HG02870 (cell line): ENCODE data around the gene KIF19.

Source experiments
- ATAC-seq: cut with Tn5 transposase; IDR thresholded peaks from one replicate; pipeline ENCODE4 v1.9.1; 2021; ENCODE audit warnings: mild to moderate bottlenecking, moderate library complexity; ENCODE audit not compliant: unreplicated experiment

KIF19 gene

DNA sequence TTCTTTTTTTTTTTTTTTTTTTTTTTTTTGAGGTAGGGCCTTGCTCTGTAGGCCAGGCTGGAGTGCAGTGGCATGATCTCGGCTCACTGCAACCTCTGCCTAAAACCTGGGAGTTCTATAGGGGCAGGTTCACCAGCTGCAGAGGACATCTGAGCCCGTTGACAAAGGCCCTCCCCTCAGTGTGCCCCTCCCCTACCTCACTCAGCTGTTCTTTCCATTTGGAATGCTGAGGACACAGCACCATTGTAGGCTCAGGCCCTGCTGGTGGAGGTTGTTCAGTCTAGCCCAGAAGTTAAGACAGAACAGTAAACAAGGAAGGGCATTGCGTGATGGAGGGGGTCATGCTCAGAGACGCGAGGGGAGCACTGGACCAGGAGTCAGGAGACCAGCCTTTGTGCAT is 21.8 kb upstream of the KIF19 start:
- no peak for ATAC-seq

- ATAC-seq = no peak
Observed at GRCh38 chr17:74305865-74306654, 20.0 kb upstream of the KIF19 start.

- ATAC-seq = no peak
Observed at GRCh38 chr17:74307984-74308773, 17.8 kb upstream of the KIF19 start.

DNA sequence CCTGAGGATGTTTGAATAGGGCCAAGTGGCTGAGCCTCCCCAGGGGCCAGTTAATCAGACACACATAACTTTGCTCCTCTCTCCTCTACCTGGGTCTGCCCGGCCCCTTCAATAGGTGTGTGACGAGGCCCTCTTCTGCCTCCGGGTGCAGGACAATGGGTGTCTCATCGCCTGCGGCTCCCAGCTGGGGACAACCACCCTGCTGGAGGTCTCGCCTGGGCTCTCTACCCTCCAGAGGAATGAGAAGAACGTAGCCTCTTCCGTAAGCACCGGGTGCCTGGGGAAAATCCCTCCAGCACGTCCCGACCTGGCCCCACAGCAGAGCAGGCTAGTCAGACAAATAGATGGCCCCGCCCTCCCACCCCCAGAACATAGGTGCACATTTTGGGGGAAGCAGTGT is 16.1 kb upstream of the KIF19 start:
- no peak for ATAC-seq

GRCh38 chr17:74314877-74315276 is 11.1 kb upstream of the KIF19 start:
- no peak for ATAC-seq

DNA sequence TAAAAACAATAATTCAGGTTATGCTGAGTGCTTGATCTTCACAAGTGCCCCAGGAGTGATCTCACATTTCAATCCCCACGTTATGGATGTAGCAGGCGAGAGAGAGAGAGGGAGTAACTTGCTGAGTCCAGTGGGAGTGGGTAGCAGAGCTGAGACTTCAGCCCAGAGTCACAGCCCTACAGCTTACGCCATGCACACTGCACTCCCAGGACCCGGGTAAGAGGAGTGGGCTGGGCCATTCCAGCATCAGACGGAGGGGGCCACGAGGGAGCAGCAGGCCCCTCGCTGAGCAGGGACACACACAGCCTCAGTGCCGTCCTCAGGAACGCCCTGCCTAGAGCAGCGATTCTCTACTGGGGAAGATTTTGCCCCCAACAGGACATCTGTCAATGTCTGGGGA is 9.8 kb upstream of the KIF19 start:
- ATAC-seq = no peak

DNA sequence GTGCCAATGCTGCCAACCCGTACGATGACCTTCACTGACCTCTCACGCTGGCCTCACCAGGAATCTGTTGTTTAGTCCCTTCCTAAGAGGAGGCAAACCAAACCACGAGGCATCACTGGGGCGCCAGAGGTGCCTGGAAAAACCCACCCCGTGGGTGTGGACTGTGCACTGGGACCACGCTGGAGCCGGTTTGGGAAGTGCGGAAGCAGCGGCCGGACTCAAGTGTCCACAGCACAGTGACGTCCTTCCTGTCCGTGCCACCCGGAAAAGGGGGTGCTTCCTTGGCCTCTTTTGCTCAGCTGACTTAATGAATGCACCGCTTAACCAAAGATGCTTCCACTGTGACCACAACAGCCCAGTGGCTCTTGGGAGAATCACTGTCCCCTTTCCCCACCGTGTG is 9.0 kb upstream of the KIF19 start:
- no peak for ATAC-seq

GRCh38 chr17:74318391-74318790 is 7.6 kb upstream of the KIF19 start:
- no peak for ATAC-seq

DNA sequence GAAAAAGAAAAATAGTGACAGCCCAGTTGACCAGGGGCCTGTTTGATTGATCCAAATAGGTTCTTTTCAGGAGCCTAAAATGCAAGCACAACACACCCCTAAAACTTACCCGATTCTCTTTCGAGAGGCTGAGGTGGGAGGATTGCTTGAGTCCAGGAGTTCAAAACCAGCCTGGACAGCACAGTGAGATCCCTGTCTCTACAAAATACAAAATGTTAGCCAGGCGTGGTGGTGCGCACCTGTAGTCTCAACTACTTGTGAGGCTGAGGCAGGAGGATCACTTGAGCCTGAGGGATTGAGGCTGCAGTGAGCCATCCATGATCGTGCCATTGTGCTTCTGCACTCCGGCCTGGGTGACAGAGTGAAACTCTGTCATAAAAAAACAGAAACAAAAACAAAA is 1.5 kb upstream of the KIF19 start:
- no peak for ATAC-seq

DNA sequence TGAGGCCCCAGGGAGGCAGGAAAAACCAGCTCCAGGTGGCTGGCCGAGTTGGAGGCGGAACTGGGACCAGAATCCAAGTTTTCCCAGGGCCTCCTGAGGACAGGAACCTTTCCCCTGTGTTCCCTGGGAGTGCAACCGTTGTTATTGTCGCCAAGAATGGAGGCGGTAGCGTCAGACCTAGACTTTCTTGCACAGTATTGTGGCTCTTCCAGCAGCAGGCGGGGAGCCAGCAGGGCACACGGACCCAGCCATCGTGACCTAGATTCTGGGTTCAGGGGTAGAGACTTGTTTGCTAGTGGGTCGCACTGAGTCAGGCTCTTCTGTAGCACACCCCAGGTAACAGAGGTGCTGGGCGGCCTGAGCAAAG is 667 bp upstream of the KIF19 start:
- ATAC-seq = no peak

DNA sequence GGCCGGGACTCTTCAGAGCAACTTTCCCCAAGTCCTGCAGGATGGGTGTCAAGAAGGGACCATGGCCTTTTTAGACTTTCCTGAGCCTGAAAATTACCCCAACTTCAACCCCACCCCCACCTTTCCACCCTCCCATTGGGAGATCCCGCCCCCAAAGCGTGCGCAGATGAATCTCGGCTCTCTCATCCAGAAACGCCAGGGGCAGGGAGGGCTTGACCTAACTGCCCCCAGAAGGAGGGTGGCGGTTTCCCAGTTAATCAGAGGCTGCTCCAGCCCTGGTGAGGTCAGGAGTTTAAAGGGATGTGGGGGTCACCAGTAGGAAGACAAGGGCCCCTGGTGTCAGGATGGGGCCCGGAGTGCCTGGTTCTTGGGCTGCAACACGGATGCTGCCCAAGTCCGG is 480 bp downstream of the KIF19 start:
- no peak for ATAC-seq

GRCh38 chr17:74328487-74328886 is 2.5 kb downstream of the KIF19 start:
- no peak for ATAC-seq

DNA sequence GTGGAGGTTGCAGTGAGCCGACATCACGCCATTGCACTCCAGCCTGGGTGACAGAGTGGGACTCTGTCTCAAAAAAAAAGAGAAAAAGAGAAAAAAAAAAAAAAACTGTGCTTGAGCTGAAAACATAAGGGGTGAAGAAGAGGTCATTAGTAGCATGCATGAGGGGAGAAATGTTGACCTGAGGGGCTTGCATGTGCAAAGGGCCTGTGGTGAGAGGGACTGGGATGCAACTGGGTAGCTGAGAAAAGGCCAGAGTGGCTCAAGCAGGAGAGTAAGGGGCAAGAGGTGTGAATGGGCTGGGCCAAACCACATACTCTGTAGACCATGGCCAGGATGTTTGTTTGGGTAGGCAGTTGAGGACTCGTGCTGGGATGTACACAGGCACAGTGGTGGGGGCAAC is 3.4 kb downstream of the KIF19 start:
- ATAC-seq = no peak

DNA sequence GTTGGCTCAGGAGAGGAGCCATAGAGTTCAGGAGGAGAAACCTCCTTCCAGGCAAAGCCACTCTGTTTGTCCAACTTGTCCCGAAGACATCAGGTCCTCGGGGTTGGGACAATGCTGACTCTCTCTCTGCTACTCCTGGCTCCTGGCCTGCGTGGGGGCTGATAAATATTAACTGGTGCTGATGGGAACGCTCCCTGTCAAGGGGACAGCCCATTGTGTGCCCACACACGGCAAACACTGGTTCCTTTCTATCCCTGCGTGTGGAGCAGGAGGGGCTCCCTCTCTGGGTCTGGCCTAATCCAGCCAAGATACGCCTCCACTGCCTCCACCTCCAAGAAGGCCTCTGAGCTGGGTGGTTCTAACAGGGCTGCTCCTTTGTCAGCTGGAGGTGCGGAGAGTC is 4.4 kb downstream of the KIF19 start:
- no peak for ATAC-seq

GRCh38 chr17:74332017-74332650 is 6.1 kb downstream of the KIF19 start:
- ATAC-seq = no peak

GRCh38 chr17:74332763-74333283 is 6.8 kb downstream of the KIF19 start:
- ATAC-seq = no peak

- no peak for ATAC-seq
Observed at GRCh38 chr17:74334393-74335039, 8.5 kb downstream of the KIF19 start.

- ATAC-seq = no peak
Observed at GRCh38 chr17:74335529-74336062, 9.6 kb downstream of the KIF19 start.

GRCh38 chr17:74336307-74336706 is 10.3 kb downstream of the KIF19 start:
- no peak for ATAC-seq

- ATAC-seq = no peak
Observed at GRCh38 chr17:74337834-74338500, 11.9 kb downstream of the KIF19 start.
